HFFc6 (cell line): ENCODE measurements around the gene ENDOV. TPM values are rescaled to one million over a fixed set of nuclear protein-coding genes. Genes with fewer than 3 reads are reported as not detected.

ENCODE experiments used
- DNase-seq: peaks from one replicate; pipeline ENCODE4 v3.0.0-alpha.2; 2018
- H3K27ac Mint-ChIP-seq: 2 replicates; pipeline ENCODE4 v1.8.0; 2020; ENCODE audit warnings: mild to moderate bottlenecking, mixed read lengths
- H3K27me3 Mint-ChIP-seq: 2 replicates; pipeline ENCODE4 v1.8.0; 2021; ENCODE audit warnings: mild to moderate bottlenecking, moderate library complexity, mixed read lengths; ENCODE audit not compliant: insufficient read depth
- H3K36me3 Mint-ChIP-seq: 2 replicates; pipeline ENCODE4 v1.8.0; 2021; ENCODE audit warnings: low read depth, mixed read lengths
- H3K4me1 Mint-ChIP-seq: 2 replicates; pipeline ENCODE4 v1.8.0; 2020; ENCODE audit warnings: low read depth, mixed read lengths
- H3K4me3 Mint-ChIP-seq: 2 replicates; pipeline ENCODE4 v1.8.0; 2020; ENCODE audit warnings: mild to moderate bottlenecking, moderate library complexity, mixed read lengths
- H3K9me3 Mint-ChIP-seq: 2 replicates; pipeline ENCODE4 v1.8.0; 2020; ENCODE audit warnings: mild to moderate bottlenecking, mixed read lengths
- total RNA-seq, 6 experiments: library from RNA; stranded (reverse); fragmentation: NEBNext Ultra II Directional; extraction: Animal tissue kit (Norgen Biotek cat#: 25700); gene quantifications; 2 replicates in 1 of 6; 3 replicates in 5 of 6; pipeline ENCODE4 v1.2.3, GENCODE V29; 2021
- TF ChIP-seq, protein P1 (sequence below): fragments of 200-600 bp; sonication (generic); IDR thresholded peaks from 2 replicates; pipeline ENCODE4 v1.5.0; 2021; ENCODE audit warnings: antibody characterized with exemption, mild to moderate bottlenecking

Gene ENDOV
- total RNA-seq, 6 experiments from 2014 or later, result 11.7 to 17.3 (median 13.7) TPM

DNA sequence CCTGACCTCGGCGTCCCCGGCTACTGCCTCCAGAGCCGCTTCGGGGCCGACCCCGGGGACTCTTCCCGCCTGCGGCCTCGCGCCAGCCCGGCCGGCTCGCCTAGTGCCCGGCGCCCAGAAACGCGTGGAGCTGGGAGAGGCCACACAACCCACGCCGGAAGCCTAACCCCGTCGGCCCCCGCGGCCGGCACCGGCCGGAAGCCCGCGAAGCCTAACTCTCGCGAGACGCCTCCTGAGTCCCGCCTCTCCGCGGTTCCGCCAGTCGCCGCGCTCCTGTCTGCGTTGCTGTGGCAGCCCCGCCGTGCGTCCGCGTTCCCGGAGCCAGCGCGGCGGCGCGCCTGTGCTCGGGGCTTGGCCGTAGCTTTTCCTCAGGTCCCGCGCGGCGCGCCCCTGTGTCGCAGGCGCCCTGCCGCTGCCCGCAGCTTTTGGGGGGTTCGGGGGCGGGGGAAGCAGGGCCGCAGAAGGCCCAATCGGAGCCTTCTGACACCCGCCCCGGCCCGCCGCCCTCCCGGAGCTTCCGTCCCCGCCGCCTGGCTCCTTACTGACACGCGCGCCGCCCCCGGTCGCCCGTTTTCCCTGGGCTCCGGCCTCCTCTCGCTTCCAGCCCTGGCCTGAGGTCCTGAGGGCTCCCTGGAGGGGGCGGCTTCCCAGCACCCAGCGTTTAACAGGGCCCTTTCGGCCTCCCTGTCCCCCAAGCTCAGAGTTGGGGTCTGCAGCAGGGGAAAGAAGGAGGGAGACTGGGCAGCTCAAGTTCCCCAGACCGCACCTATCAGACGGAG lies 39.8 kb downstream of the ENDOV start:
- peak; percentile 94 for DNase-seq
- H3K9me3 Mint-ChIP-seq, result no peaks in the 10 kb centered on the region
- TF ChIP-seq, protein P1, sequence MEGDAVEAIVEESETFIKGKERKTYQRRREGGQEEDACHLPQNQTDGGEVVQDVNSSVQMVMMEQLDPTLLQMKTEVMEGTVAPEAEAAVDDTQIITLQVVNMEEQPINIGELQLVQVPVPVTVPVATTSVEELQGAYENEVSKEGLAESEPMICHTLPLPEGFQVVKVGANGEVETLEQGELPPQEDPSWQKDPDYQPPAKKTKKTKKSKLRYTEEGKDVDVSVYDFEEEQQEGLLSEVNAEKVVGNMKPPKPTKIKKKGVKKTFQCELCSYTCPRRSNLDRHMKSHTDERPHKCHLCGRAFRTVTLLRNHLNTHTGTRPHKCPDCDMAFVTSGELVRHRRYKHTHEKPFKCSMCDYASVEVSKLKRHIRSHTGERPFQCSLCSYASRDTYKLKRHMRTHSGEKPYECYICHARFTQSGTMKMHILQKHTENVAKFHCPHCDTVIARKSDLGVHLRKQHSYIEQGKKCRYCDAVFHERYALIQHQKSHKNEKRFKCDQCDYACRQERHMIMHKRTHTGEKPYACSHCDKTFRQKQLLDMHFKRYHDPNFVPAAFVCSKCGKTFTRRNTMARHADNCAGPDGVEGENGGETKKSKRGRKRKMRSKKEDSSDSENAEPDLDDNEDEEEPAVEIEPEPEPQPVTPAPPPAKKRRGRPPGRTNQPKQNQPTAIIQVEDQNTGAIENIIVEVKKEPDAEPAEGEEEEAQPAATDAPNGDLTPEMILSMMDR, result no peak
- peaks cover 14% of the 10 kb centered on the region for H3K27me3 Mint-ChIP-seq
- H3K4me1 Mint-ChIP-seq, result peaks cover 25% of the 10 kb centered on the region
- H3K36me3 Mint-ChIP-seq, result no peaks in the 10 kb centered on the region; the same call in 1 of the 2 replicates
- peak overlapping the region; percentile 93 for H3K4me3 Mint-ChIP-seq
- peak overlapping the region; percentile 98 for H3K27ac Mint-ChIP-seq

GRCh38 chr17:80455336-80455710 lies 40.4 kb downstream of the ENDOV start:
- peak overlapping the region; percentile 93 for H3K4me3 Mint-ChIP-seq
- H3K9me3 Mint-ChIP-seq, result no peaks in the 10 kb centered on the region
- peak overlapping the region; percentile 98 for H3K27ac Mint-ChIP-seq
- no peaks in the 10 kb centered on the region; the same call in 1 of the 2 replicates for H3K36me3 Mint-ChIP-seq
- peaks cover 20% of the 10 kb centered on the region for H3K27me3 Mint-ChIP-seq
- peaks cover 25% of the 10 kb centered on the region for H3K4me1 Mint-ChIP-seq
- TF ChIP-seq, protein P1, result no peak
- peak; percentile 28 for DNase-seq

- H3K4me1 Mint-ChIP-seq, result peaks cover 30% of the 10 kb centered on the region
Measured at GRCh38 chr17:80455784-80456183, 40.8 kb downstream of the ENDOV start.

DNA sequence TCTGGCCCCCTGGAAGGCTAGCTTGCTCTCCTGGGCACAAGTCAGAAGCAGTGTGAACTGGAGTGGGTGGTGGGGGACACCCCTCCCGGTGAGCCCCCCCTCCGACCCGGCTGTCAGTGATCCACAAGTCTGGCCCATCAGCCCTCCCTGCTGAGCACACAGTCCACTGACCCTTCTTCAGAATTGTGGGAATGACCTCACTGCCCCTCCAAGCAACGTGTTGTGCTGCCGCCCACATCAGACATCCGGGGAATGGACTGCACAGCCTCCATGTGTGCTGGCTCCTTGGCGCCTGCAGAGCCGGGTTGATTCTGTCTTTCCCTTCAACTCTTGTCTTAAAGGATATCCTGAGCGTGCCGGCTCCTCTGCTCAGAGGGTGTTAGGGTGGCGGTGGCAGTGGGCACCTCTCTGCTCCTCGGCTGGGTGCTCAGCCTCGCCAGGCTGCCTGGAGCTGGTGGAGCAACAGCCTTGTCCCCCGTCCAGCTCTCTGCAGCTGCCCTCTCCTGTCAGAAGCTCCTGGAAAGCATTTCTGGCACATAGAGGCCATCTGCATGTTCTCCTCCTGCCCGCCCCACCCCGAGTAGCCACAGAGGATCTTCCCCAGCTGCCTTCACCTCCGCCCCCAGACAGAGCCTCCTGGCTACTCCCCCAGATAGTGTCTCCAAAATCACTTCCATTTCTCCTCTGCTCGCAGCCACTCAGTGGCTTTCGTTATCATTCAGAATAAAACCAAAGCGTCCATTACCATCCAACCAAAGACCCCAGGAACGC lies 41.7 kb downstream of the ENDOV start:
- H3K36me3 Mint-ChIP-seq, result no peaks in the 10 kb centered on the region; the same call in 1 of the 2 replicates
- TF ChIP-seq, protein P1, result no peak
- no peaks in the 10 kb centered on the region for H3K9me3 Mint-ChIP-seq
- DNase-seq, result no peak
- H3K27me3 Mint-ChIP-seq, result peaks cover 22% of the 10 kb centered on the region
- H3K4me1 Mint-ChIP-seq, result peaks cover 31% of the 10 kb centered on the region
- H3K4me3 Mint-ChIP-seq, result no peak overlapping the region
- H3K27ac Mint-ChIP-seq, result no peak overlapping the region

More at GRCh38 chr17:80455784-80456183, 40.8 kb downstream of the ENDOV start:
- no peak for DNase-seq
- peak overlapping the region; percentile 93 for H3K4me3 Mint-ChIP-seq
- H3K27me3 Mint-ChIP-seq, result peaks cover 21% of the 10 kb centered on the region
- H3K27ac Mint-ChIP-seq, result peak overlapping the region; percentile 98
- no peaks in the 10 kb centered on the region; the same call in 1 of the 2 replicates for H3K36me3 Mint-ChIP-seq
- H3K9me3 Mint-ChIP-seq, result no peaks in the 10 kb centered on the region
- TF ChIP-seq, protein P1, result no peak

GRCh38 chr17:80457236-80457856 lies 42.4 kb downstream of the ENDOV start:
- Mint-ChIP-seq H3K27ac (no peak overlapping the region), H3K4me1 (peaks cover 31% of the 10 kb centered on the region), H3K27me3 (peaks cover 23% of the 10 kb centered on the region), H3K9me3 (no peaks in the 10 kb centered on the region), H3K4me3 (no peak overlapping the region), H3K36me3 (no peaks in the 10 kb centered on the region; the same call in 1 of the 2 replicates)
- DNase-seq, result no peak
- TF ChIP-seq, protein P1, result no peak
